ENCODE data around the gene NEXN.

NEXN gene

DNA sequence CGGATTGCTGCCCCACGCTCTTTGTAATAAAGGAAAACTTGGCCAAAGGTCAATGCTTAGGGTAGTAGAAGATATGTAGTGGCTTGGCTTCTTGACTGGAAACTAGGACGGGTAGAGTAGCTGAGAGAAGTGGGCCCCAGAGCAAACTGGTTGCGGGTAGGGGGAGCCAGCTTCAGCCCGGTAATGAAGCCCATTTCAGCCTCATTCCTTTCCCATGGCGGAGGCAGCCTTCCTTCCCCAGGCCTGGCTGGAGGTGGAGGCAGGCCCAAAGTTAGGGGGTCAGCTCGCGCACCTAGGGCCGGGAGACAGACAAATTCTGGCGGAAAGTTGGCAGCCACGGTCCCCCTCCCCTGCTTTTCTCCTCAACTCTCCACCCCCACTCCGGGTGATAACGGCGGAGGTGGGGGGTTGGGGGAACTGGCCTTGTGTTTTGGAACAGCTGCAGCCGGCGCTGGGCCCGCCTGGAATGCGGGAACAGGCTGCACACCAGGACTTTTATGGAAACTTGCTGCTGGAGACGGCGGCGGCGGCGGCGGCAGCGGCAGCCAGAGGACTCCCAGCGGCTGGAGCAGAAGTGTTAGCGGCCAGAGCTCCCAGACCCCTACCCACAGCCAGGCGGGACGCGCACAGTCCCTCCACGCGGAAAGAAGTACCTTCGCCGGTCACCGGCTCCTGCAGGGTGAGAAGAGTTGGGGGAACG lies at the start of gene NEXN:
TSS of gene NEXN (plus strand) at position 544 of the 700 bp plus-strand sequence. CDS start 27,483 bp downstream, outside the sequence.
- no peaks in the 10 kb centered on the region for H3K9me2 ChIP-seq (replicated peaks; ENCODE audit: control insufficient read depth, low read length)
- H3K79me2 ChIP-seq (ENCODE audit: control insufficient read depth, low read length) = no peaks in the 10 kb centered on the region
- H4K20me1 ChIP-seq (ENCODE audit: control insufficient read depth, insufficient read depth, low read depth, low read length) = no peaks in the 10 kb centered on the region
- H3K4me2 ChIP-seq (ENCODE audit: low read length) = peak within 1 kb of the TSS; percentile 66
- H3F3A ChIP-seq (ENCODE audit: control insufficient read depth, insufficient read depth) = no peaks in the 10 kb centered on the region
- H3K9me3 ChIP-seq (ENCODE audit: control insufficient read depth, insufficient read depth, low read length) = no peaks in the 10 kb centered on the region
- TF ChIP-seq EZH2phosphoT487 (IDR thresholded peaks at IDR 0.05; ENCODE audit: borderline replicate concordance, low read length) = no peak
- TF ChIP-seq, protein P1, sequence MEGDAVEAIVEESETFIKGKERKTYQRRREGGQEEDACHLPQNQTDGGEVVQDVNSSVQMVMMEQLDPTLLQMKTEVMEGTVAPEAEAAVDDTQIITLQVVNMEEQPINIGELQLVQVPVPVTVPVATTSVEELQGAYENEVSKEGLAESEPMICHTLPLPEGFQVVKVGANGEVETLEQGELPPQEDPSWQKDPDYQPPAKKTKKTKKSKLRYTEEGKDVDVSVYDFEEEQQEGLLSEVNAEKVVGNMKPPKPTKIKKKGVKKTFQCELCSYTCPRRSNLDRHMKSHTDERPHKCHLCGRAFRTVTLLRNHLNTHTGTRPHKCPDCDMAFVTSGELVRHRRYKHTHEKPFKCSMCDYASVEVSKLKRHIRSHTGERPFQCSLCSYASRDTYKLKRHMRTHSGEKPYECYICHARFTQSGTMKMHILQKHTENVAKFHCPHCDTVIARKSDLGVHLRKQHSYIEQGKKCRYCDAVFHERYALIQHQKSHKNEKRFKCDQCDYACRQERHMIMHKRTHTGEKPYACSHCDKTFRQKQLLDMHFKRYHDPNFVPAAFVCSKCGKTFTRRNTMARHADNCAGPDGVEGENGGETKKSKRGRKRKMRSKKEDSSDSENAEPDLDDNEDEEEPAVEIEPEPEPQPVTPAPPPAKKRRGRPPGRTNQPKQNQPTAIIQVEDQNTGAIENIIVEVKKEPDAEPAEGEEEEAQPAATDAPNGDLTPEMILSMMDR (IDR thresholded peaks at IDR 0.05; ENCODE audit: low read depth, low read length, poor library complexity, severe bottlenecking) = no peak
- H3K4me3 ChIP-seq (ENCODE audit: low read length) = peak within 1 kb of the TSS; percentile 64
- no peaks in the 10 kb centered on the region for H3K36me3 ChIP-seq (ENCODE audit: control insufficient read depth, low read length)
- H3K27ac ChIP-seq (ENCODE audit: low read depth, low read length) = no peak within 1 kb of the TSS
- peaks cover 21% of the 10 kb centered on the region for H3K27me3 ChIP-seq (ENCODE audit: control insufficient read depth, low read length)
- H3K4me1 ChIP-seq (ENCODE audit: control insufficient read depth, low read length) = peaks cover 15% of the 10 kb centered on the region

DNA sequence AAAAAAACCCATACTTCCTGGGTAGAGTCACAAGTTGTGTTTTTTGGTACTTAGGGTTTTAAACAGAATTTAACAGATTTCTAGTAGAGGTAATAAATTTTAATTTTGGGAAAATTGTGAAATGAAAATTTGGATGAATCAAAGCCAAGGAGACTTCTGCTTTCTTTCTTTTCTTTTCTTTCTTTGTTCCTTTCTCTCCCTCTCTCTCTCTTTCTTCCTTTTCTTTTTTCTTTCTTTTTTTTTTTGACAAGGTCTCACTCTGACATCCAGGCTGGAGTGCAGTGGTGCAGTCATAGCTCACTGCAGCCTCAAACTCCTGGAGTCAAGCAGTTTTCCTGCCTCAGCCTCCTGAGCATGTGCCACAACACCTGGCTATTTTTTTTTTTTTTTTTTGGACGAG lies 46.9 kb upstream of the NEXN start:
- Histone ChIP-seq H3K9me2 (replicated peaks; ENCODE audit: control insufficient read depth, low read length) (no peaks in the 10 kb centered on the region), H4K20me1 (ENCODE audit: control insufficient read depth, insufficient read depth, low read depth, low read length) (no peaks in the 10 kb centered on the region), H3K4me2 (ENCODE audit: low read length) (no peak overlapping the region), H3K4me3 (ENCODE audit: low read length) (no peak overlapping the region), H3K36me3 (ENCODE audit: control insufficient read depth, low read length) (peaks cover 8% of the 10 kb centered on the region), H3K27ac (ENCODE audit: low read depth, low read length) (no peak overlapping the region), H3K9me3 (ENCODE audit: control insufficient read depth, insufficient read depth, low read length) (no peaks in the 10 kb centered on the region), H3F3A (ENCODE audit: control insufficient read depth, insufficient read depth) (no peaks in the 10 kb centered on the region), H3K27me3 (ENCODE audit: control insufficient read depth, low read length) (no peaks in the 10 kb centered on the region), H3K79me2 (ENCODE audit: control insufficient read depth, low read length) (no peaks in the 10 kb centered on the region), H3K4me1 (ENCODE audit: control insufficient read depth, low read length) (peaks cover 12% of the 10 kb centered on the region)
- no peak for TF ChIP-seq EZH2phosphoT487 (IDR thresholded peaks at IDR 0.05; ENCODE audit: borderline replicate concordance, low read length)
- TF ChIP-seq, protein P1 (IDR thresholded peaks at IDR 0.05; ENCODE audit: low read depth, low read length, poor library complexity, severe bottlenecking) = no peak

DNA sequence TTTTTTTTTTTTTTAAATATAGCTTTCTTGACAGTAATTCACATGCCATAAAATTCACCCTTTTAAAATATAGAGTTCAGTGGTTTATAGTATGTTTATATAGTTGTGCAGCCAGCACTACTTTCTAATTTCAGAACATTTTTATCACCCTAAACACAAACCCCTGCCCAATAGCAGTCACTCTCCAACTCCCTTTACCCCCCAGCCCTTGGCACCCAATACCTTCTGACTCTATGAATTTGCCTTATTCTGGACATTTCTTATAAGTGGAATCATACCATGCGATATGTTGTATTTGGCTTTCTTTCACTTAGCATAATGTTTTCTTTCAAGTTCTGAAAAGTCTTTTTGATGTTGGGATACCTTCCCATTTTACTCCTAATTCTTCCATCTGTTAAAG lies 42.5 kb upstream of the NEXN start:
- no peaks in the 10 kb centered on the region for H3K9me3 ChIP-seq (ENCODE audit: control insufficient read depth, insufficient read depth, low read length)

More for the DNA sequence above, 42.5 kb upstream of the NEXN start:
- no peak overlapping the region for H3K4me3 ChIP-seq (ENCODE audit: low read length)
- no peaks in the 10 kb centered on the region for H3K9me2 ChIP-seq (replicated peaks; ENCODE audit: control insufficient read depth, low read length)
- peaks cover 5% of the 10 kb centered on the region for H3F3A ChIP-seq (ENCODE audit: control insufficient read depth, insufficient read depth)
- H4K20me1 ChIP-seq (ENCODE audit: control insufficient read depth, insufficient read depth, low read depth, low read length) = no peaks in the 10 kb centered on the region
- H3K27ac ChIP-seq (ENCODE audit: low read depth, low read length) = no peak overlapping the region
- peaks cover 13% of the 10 kb centered on the region for H3K36me3 ChIP-seq (ENCODE audit: control insufficient read depth, low read length)
- TF ChIP-seq, protein P1 (IDR thresholded peaks at IDR 0.05; ENCODE audit: low read depth, low read length, poor library complexity, severe bottlenecking) = no peak
- TF ChIP-seq EZH2phosphoT487 (IDR thresholded peaks at IDR 0.05; ENCODE audit: borderline replicate concordance, low read length) = no peak
- H3K4me1 ChIP-seq (ENCODE audit: control insufficient read depth, low read length) = peaks cover 36% of the 10 kb centered on the region
- no peaks in the 10 kb centered on the region for H3K27me3 ChIP-seq (ENCODE audit: control insufficient read depth, low read length)
- no peaks in the 10 kb centered on the region for H3K79me2 ChIP-seq (ENCODE audit: control insufficient read depth, low read length)
- H3K4me2 ChIP-seq (ENCODE audit: low read length) = no peak overlapping the region
